ENCODE measurements around the gene SMC6. TPM values are rescaled to one million over a fixed set of nuclear protein-coding genes. Genes with fewer than 3 reads are reported as not detected.

SMC6 gene
- total and polyA plus RNA-seq, 4 donors: 6.9 to 34.8 (median 10.6) TPM

DNA sequence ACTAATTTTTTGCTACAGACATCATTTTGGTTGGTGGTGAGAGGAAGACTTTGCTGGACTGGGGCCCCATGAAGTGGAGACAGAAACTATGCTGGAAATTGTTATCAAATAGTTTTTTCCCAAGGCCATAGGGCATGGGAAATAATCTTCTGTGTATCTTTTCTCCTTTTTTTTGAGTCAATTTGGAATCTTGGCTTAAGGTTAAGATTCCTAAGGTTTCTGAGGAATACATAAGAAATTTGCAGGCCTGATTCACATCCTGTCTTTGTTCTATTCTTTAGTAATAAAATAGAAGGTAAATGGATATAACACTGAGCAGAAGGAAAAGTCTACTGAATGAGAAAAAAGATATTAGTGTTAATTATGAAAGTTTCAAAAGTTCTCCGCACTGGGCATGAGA, 16.6 kb downstream of the SMC6 start:
- DNase-seq (no peak), ATAC-seq (ENCODE audit: insufficient read depth, low FRiP score) (no peak)
- Histone ChIP-seq H3K9me3 (ENCODE audit: control insufficient read depth in 4 of 4, insufficient read depth in 3 of 4, low read length in 3 of 4) (no peaks in the 10 kb centered on the region), H3K4me3 (no peak overlapping the region), H3K27me3 (ENCODE audit: control insufficient read depth in 3 of 3, insufficient read depth in 3 of 3, low read length in 2 of 3) (no peaks in the 10 kb centered on the region), H3K9ac (ENCODE audit: insufficient read depth in 1 of 2, low read length in 2 of 2) (no peak overlapping the region), H3K27ac (ENCODE audit: low read depth in 1 of 2, low read length in 1 of 2) (peak overlapping the region in 1 of 2 donors; percentile 45), H3K4me1 (ENCODE audit: control insufficient read depth in 5 of 5, insufficient read depth in 5 of 5, low read length in 5 of 5) (peaks cover 0 to 3% (median 0%) of the 10 kb centered on the region in 5 donors), H3K36me3 (ENCODE audit: control insufficient read depth in 4 of 4, insufficient read depth in 4 of 4, low read length in 4 of 4) (peaks cover 23 to 32% (median 28%) of the 10 kb centered on the region in 4 donors)
- TF ChIP-seq CTCF (IDR thresholded peaks at IDR 0.05; ENCODE audit: control extremely low read depth, extremely low read depth): no peak
- WGBS, 2 donors: 90 to 97% methylated on average over 1 of the region's 1 CpG

GRCh38 chr2:17735864-17736263, 17.7 kb downstream of the SMC6 start:
- no peak for TF ChIP-seq CTCF (IDR thresholded peaks at IDR 0.05; ENCODE audit: control extremely low read depth, extremely low read depth)
- 95 to 97% methylated on average over 2 of the region's 2 CpGs for WGBS, 2 donors
- Histone ChIP-seq H3K9ac (ENCODE audit: insufficient read depth in 1 of 2, low read length in 2 of 2) (no peak overlapping the region), H3K27me3 (ENCODE audit: control insufficient read depth in 3 of 3, insufficient read depth in 3 of 3, low read length in 2 of 3) (no peaks in the 10 kb centered on the region), H3K4me1 (ENCODE audit: control insufficient read depth in 5 of 5, insufficient read depth in 5 of 5, low read length in 5 of 5) (peaks cover 0 to 3% (median 0%) of the 10 kb centered on the region in 5 donors), H3K9me3 (ENCODE audit: control insufficient read depth in 4 of 4, insufficient read depth in 3 of 4, low read length in 3 of 4) (no peaks in the 10 kb centered on the region), H3K36me3 (ENCODE audit: control insufficient read depth in 4 of 4, insufficient read depth in 4 of 4, low read length in 4 of 4) (peaks cover 24 to 35% (median 27%) of the 10 kb centered on the region in 4 donors), H3K4me3 (no peak overlapping the region), H3K27ac (ENCODE audit: low read depth in 1 of 2, low read length in 1 of 2) (no peak overlapping the region)
- ATAC-seq (ENCODE audit: insufficient read depth, low FRiP score) (no peak), DNase-seq (no peak)

GRCh38 chr2:17733599-17733998, 20.0 kb downstream of the SMC6 start:
- Histone ChIP-seq H3K9me3 (ENCODE audit: control insufficient read depth in 4 of 4, insufficient read depth in 3 of 4, low read length in 3 of 4) (no peaks in the 10 kb centered on the region), H3K36me3 (ENCODE audit: control insufficient read depth in 4 of 4, insufficient read depth in 4 of 4, low read length in 4 of 4) (peaks cover 16 to 38% (median 25%) of the 10 kb centered on the region in 4 donors), H3K27me3 (ENCODE audit: control insufficient read depth in 3 of 3, insufficient read depth in 3 of 3, low read length in 2 of 3) (no peaks in the 10 kb centered on the region), H3K4me3 (no peak overlapping the region), H3K4me1 (ENCODE audit: control insufficient read depth in 5 of 5, insufficient read depth in 5 of 5, low read length in 5 of 5) (peaks cover 0 to 3% (median 0%) of the 10 kb centered on the region in 5 donors), H3K9ac (ENCODE audit: insufficient read depth in 1 of 2, low read length in 2 of 2) (no peak overlapping the region), H3K27ac (ENCODE audit: low read depth in 1 of 2, low read length in 1 of 2) (no peak overlapping the region)
- ATAC-seq (ENCODE audit: insufficient read depth, low FRiP score): no peak
- DNase-seq: no peak
- no peak for TF ChIP-seq CTCF (IDR thresholded peaks at IDR 0.05; ENCODE audit: control extremely low read depth, extremely low read depth)
- 93 to 94% methylated on average over 1 of the region's 1 CpG for WGBS, 2 donors

- peaks cover 3 to 23% (median 7%) of the 10 kb centered on the region in 4 donors for H3K36me3 ChIP-seq (ENCODE audit: control insufficient read depth in 4 of 4, insufficient read depth in 4 of 4, low read length in 4 of 4)
- no peaks in the 10 kb centered on the region for H3K4me1 ChIP-seq (ENCODE audit: control insufficient read depth in 5 of 5, insufficient read depth in 5 of 5, low read length in 5 of 5)
- H3K4me3 ChIP-seq: no peak overlapping the region
- ATAC-seq (ENCODE audit: insufficient read depth, low FRiP score) (no peak), DNase-seq (no peak)
- H3K27ac ChIP-seq (ENCODE audit: low read depth in 1 of 2, low read length in 1 of 2): no peak overlapping the region
- no peaks in the 10 kb centered on the region for H3K27me3 ChIP-seq (ENCODE audit: control insufficient read depth in 3 of 3, insufficient read depth in 3 of 3, low read length in 2 of 3)
- TF ChIP-seq CTCF (IDR thresholded peaks at IDR 0.05; ENCODE audit: control extremely low read depth, extremely low read depth): no peak
- H3K9ac ChIP-seq (ENCODE audit: insufficient read depth in 1 of 2, low read length in 2 of 2): no peak overlapping the region
- H3K9me3 ChIP-seq (ENCODE audit: control insufficient read depth in 4 of 4, insufficient read depth in 3 of 4, low read length in 3 of 4): no peaks in the 10 kb centered on the region
- WGBS, 2 donors: 62 to 86% methylated on average over 2 of the region's 2 CpGs
Measured at GRCh38 chr2:17729880-17730279, 23.7 kb downstream of the SMC6 start.
